ENCODE measurements around the gene PRRC2C. TPM values are rescaled to one million over a fixed set of nuclear protein-coding genes. Genes with fewer than 3 reads are reported as not detected.

Gene PRRC2C
- total and polyA plus RNA-seq, 2 of the 4 experiments (the other 2 are of a cell fraction) = 54.0 to 58.3 TPM

DNA sequence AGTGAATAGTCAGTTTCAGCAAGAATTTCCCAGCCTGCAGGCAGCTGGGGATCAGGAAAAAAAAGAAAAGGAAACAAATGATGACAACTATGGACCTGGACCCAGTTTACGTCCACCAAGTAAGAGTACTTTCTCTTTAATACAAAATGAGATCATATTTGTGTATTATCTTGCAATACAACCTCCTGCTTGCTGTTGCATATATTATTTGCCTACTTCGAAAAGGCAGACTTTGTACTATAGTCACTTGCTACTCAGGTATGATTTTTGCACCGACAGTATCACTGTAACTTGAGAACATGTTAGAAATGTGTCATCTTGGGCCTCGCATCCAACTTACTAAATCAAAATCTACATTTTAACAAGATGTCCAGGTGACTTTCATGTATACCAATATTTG, 30.4 kb downstream of the PRRC2C start:
- DNase-seq (no peak), ATAC-seq (ENCODE audit: low read depth) (no peak)
- no peak overlapping the region for H3K14ac ChIP-seq (replicated peaks; ENCODE audit: low read depth, low read length)
- no peak overlapping the region for H2BK15ac ChIP-seq (ENCODE audit: low read depth, low read length)
- H3K27ac ChIP-seq (ENCODE audit: insufficient read depth, low read length) = no peak overlapping the region
- peaks cover 29% of the 10 kb centered on the region for H3K36me3 ChIP-seq (ENCODE audit: control insufficient read depth, insufficient read depth, low read length)
- no TSS peak for BruUV-seq (replicated peaks)
- no peak overlapping the region for H3K4me3 ChIP-seq (ENCODE audit: insufficient read depth, low read depth, low read length)
- H3K56ac ChIP-seq (ENCODE audit: extremely low read depth, insufficient read depth, low read length) = no peak overlapping the region
- H3K18ac ChIP-seq (ENCODE audit: low read depth, low read length) = no peak overlapping the region
- no peak overlapping the region for H4K91ac ChIP-seq (ENCODE audit: insufficient read depth, low read depth, low read length)
- no peak overlapping the region for H3K4me2 ChIP-seq (ENCODE audit: low read depth, low read length)
- no peaks in the 10 kb centered on the region for H3K9me3 ChIP-seq (ENCODE audit: control insufficient read depth, insufficient read depth, low read length)
- no peaks in the 10 kb centered on the region; the same call in 1 of the 2 replicates for H3K9me1 ChIP-seq (ENCODE audit: insufficient read depth, low read length)
- ChIA-PET POLR2A (ENCODE audit: unreplicated experiment) (no interaction called here), CTCF (no interaction called here)
- WGBS, 2 experiments (ENCODE audit: extremely low coverage in 2 of 2, insufficient read length in 1 of 2) = no CpG with 5 or more reads among the region's 4 CpGs
- H4K5ac ChIP-seq (ENCODE audit: low read depth, low read length) = no peak overlapping the region
- dilution Hi-C loops (cut with HindIII; ENCODE audit: low sequenced_read_pairs, unreplicated experiment) = no loop called here
- TF ChIP-seq RCOR1 (IDR thresholded peaks at IDR 0.05; ENCODE audit: insufficient replicate concordance, low read length) (no peak), ELK1 (IDR thresholded peaks at IDR 0.05; ENCODE audit: borderline replicate concordance, low read depth, low read length) (no peak), NFE2L2 (IDR thresholded peaks at IDR 0.05; ENCODE audit: low read depth, low read length) (no peak), MAFK (IDR thresholded peaks at IDR 0.05; ENCODE audit: low read depth, low read length) (no peak), FOS (IDR thresholded peaks at IDR 0.05; ENCODE audit: low read depth, low read length) (no peak), RFX5 (IDR thresholded peaks at IDR 0.05; ENCODE audit: low read depth, low read length) (no peak), SMC3 (IDR thresholded peaks at IDR 0.05; ENCODE audit: low read depth, low read length) (no peak), MXI1 (IDR thresholded peaks at IDR 0.05; ENCODE audit: borderline replicate concordance, low read depth, low read length) (no peak), MAZ (IDR thresholded peaks at IDR 0.05; ENCODE audit: borderline replicate concordance, low read depth, low read length) (no peak), RAD21 (IDR thresholded peaks at IDR 0.05; ENCODE audit: low read length) (no peak), CHD1 (IDR thresholded peaks at IDR 0.05; ENCODE audit: low read depth, low read length) (no peak), POLR2A (IDR thresholded peaks at IDR 0.05; ENCODE audit: low read depth, low read length) (no peak), CTCF (conservative IDR thresholded peaks at IDR 0.05; ENCODE audit: low read depth, low read length) (no peak), BHLHE40 (IDR thresholded peaks at IDR 0.05; ENCODE audit: low read depth, low read length) (no peak), CEBPB (IDR thresholded peaks at IDR 0.05; ENCODE audit: low read depth, low read length) (no peak)
- TF ChIP-seq, protein P1, sequence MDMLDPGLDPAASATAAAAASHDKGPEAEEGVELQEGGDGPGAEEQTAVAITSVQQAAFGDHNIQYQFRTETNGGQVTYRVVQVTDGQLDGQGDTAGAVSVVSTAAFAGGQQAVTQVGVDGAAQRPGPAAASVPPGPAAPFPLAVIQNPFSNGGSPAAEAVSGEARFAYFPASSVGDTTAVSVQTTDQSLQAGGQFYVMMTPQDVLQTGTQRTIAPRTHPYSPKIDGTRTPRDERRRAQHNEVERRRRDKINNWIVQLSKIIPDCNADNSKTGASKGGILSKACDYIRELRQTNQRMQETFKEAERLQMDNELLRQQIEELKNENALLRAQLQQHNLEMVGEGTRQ (IDR thresholded peaks at IDR 0.05; ENCODE audit: low read depth, low read length) = no peak
- intact Hi-C loops (cut with micrococcal nuclease) = no loop called here
- H2AFZ ChIP-seq (replicated peaks; ENCODE audit: low read length, poor library complexity) = no peak overlapping the region
- H4K8ac ChIP-seq (ENCODE audit: low read depth in 2 of 2, low read length in 2 of 2) = no peak overlapping the region
- H3K4ac ChIP-seq (ENCODE audit: low read depth, low read length) = no peak overlapping the region
- peaks cover 21 to 33% of the 10 kb centered on the region in 2 experiments for H3K79me1 ChIP-seq (ENCODE audit: low read depth in 1 of 2, low read length in 2 of 2)
- no peaks in the 10 kb centered on the region for H3K4me1 ChIP-seq (ENCODE audit: control insufficient read depth, insufficient read depth, low read length)
- H2AK9ac ChIP-seq (replicated peaks; ENCODE audit: low read depth, low read length, poor library complexity) = no peak overlapping the region
- H2BK120ac ChIP-seq (ENCODE audit: low read depth, low read length) = no peak overlapping the region
- no peak overlapping the region for H2AK5ac ChIP-seq (ENCODE audit: low read depth, low read length)
- H2BK5ac ChIP-seq (ENCODE audit: low read depth, low read length, poor library complexity, severe bottlenecking) = no peak overlapping the region
- in situ Hi-C loops (cut with MboI; ENCODE audit: low sequenced_read_pairs) = no loop called here
- H2BK20ac ChIP-seq (ENCODE audit: low read depth, low read length) = no peak overlapping the region
- H4K20me1 ChIP-seq (ENCODE audit: insufficient read depth, low read length) = peaks cover 28% of the 10 kb centered on the region
- H3K27me3 ChIP-seq (ENCODE audit: control insufficient read depth, insufficient read depth, low read length) = no peaks in the 10 kb centered on the region
- H3K9ac ChIP-seq (ENCODE audit: low read depth, low read length) = no peak overlapping the region
- no peak overlapping the region for H3K23ac ChIP-seq (ENCODE audit: low read depth, low read length)

All from IMR-90 (cell line).